SIG-M5 treated with dmso at 0.1 percent for 504 hours (cell line): ENCODE data around the gene THAP2.
"Not testable (repeated sequence)": the region's sequence is repeated elsewhere in the genome, so short reads cannot be mapped to it uniquely, and the experiment has no call there.

ENCODE experiments used
- DNase-seq: peaks from one replicate; lab custom pipeline; 2025; ENCODE audit not compliant: unreplicated experiment; lab: John Stamatoyannopoulos, UW

The THAP2 gene

DNA sequence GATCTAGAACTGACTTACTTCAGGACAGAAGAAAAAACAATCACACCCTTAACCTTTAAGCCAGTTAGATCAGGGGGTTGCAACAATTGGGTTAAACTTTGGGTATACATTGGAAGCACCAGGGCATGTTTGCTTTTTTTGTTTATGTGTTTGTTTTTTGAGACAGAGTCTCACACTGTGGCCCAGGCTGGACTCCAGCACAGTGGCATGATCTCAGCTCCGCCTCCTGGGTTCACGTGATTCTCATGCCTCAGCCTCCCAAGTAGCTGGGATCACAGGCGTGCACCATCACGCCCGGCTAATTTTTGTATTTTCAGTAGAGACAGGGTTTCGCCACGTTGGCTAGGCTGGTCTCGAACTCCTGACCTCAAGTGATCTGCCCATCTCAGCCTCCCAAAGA lies 38.1 kb downstream of the THAP2 start:
- not testable (repeated sequence) for DNase-seq

GRCh38 chr12:71702590-71702989 lies 38.5 kb downstream of the THAP2 start:
- no peak for DNase-seq

DNA sequence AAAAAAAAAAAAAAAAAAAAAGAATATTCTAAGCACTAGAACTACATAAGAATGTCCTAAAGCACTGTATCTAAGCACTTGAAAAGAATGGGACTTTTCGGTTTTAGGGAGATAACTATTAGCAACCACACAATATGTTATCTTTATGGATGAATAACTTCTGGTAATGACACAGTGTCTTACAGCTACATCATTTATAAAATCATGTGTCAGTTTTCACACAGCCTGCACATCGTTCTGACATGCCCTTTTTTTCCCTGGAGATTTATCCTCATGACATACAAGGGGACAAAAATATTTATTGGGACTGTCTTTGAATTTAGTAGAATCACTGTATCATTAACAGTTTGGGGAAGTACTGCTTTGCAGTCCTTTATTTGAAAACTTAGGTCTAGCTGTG lies 39.1 kb downstream of the THAP2 start:
- DNase-seq, result no peak

DNA sequence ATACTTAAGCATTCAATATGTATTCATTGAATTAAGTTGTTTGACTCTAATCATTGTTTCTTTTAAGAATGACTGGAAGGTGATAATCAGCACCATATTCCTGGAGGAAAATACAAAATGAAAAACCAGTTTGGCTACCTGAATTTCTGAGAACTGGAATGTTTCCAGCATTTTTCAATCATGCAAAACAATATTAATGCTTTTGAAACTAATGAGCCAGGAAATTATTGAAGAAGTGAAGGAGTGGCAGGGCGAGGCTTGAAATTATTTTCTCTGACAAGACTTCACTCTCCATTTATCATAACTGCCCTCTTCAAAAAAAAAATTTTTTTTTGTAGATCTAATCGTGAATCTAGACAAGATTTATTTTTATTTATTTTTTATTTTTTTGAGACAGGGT lies 40.8 kb downstream of the THAP2 start:
- no peak for DNase-seq

DNA sequence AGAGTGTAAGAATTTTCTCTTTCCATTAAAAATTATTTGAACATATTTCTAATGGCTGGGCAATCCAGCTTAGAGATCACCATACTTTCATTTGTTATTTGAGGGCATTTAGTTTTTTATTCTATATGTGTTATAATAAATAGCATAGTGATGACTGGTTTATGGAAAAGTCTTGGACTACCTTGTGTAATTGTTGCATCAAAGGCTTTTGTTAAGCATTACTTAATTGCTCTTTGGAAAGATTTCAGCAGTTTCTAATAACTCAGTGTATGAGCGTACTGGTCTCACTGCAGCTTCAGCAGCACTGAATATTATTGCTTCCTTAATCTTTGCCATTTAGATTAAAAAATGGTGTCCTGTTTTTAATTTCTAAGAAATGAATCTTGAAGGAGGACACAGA lies 44.6 kb downstream of the THAP2 start:
- DNase-seq, result no peak

DNA sequence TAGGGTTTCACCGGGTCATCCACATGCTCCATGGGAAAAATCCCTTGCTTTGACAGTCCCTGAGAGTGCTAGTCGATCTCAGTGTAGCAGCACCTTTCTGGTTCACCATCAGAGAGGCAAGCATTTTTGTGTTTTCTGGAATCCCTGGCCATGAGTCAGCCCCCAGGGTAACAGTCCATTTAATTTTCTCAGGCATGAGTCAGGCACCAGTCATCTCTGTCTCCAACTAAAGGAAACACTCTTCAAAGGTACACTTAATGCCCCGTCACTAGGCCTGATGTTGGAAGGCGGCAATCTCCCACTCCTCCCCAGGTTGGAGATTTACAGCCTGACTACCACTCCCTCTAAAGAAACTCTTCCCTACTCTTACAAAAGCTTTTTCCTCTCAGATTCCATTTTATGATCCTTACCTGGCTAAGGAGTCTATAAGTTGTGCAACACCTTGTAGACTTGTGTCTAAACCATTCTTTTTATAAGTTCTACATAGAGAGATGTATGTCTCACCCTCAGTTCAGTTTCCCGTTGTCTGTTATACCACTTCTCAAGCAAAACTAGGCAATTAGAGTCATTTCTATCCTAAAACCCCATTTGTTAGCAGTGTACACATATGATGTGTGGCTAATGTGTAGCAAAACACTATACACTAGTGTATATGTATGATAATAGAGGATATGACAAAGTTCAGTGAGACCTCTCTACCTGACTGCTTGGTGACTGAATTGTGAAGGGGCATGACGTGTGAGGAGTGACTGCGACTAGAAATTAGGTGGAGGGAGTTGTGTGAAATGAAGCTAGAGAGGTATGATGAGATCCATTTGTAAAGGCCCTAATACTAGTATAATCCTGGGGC lies 46.4 kb downstream of the THAP2 start:
- no peak for DNase-seq

DNA sequence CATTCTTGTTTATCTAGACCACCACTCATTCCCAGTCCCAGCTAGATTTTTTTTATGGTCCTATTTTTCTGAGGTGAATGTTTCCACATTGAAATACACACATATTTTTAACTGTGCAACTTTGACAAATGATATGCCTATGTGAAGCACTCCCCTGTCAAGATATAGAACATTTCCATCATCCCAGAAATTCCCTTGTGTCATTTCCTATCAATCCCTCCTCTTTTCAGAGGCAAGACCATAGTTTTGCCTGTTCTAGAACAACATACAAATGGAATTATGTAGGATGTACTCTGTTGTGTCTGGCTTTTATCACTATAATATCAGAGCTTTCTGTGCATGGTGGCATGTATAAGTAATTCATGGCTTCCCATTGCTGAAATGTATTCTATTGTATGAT lies 54.5 kb downstream of the THAP2 start:
- DNase-seq, result no peak

GRCh38 chr12:71719647-71720370 lies 55.7 kb downstream of the THAP2 start:
- no peak for DNase-seq

GRCh38 chr12:71721783-71722505 lies 57.8 kb downstream of the THAP2 start:
- no peak for DNase-seq

- no peak for DNase-seq
Measured at GRCh38 chr12:71725011-71725410, 60.9 kb downstream of the THAP2 start.

DNA sequence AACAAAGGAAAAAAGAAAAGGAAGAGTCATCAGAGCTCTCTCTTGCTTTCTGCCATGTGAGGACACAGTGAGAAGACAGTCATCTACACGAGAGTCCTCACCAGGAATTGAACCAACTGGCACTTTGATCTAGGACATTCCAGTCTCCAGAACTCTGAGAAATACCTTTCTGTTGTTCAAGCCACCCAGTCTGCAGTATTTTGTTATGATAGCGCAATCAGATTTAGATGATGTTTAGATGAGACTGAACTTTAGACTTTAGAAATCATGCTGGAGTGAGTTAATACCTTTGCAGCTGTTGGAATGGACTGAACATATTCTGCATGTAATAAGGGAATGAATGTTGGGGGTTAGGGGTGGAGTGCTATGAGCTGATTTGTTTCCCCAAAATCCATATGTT lies 62.4 kb downstream of the THAP2 start:
- DNase-seq, result no peak

- DNase-seq, result no peak
Measured at GRCh38 chr12:71727958-71728357, 63.9 kb downstream of the THAP2 start.
